Spleen (tissue), 11 donors: Measurements from ENCODE around the gene TMEM181. TPM values are rescaled to one million over a fixed set of nuclear protein-coding genes. Genes with fewer than 3 reads are reported as not detected.
"Not testable (repeated sequence)": the region's sequence is repeated elsewhere in the genome, so short reads cannot be mapped to it uniquely, and the experiment has no call there.

ENCODE experiments used
- DNase-seq: peaks from one replicate; pipeline ENCODE4 v3.0.0-alpha.2; 2020
- H3K27ac ChIP-seq, 8 donors: fragments of 200-600 bp; sonication (generic) in 7 of 8; 1 replicate in 4 of 8; 2 replicates in 4 of 8; pipeline versions ENCODE4 v1.5.0 to v1.8.0; 2016 to 2021; ENCODE audit warnings: inconsistent platforms in 4 of 8, mild to moderate bottlenecking in 4 of 8, moderate library complexity in 1 of 8
- H3K27me3 ChIP-seq, 7 donors: fragments of 200-600 bp; sonication (generic) in 6 of 7; replicated peaks in 1 of 7; 1 replicate in 4 of 7; 2 replicates in 3 of 7; pipeline versions ENCODE4 v1.5.0 to v1.8.0; 2016 to 2021; ENCODE audit warnings: inconsistent platforms in 3 of 7, mild to moderate bottlenecking in 1 of 7
- H3K36me3 ChIP-seq, 6 donors: fragments of 200-600 bp; sonication (generic) in 5 of 6; 1 replicate in 4 of 6; 2 replicates in 2 of 6; pipeline versions ENCODE4 v1.5.0 to v1.8.0; 2016 to 2021; ENCODE audit warnings: inconsistent platforms in 2 of 6
- H3K4me1 ChIP-seq, 6 donors: fragments of 200-600 bp; sonication (generic) in 5 of 6; 1 replicate in 3 of 6; 2 replicates in 3 of 6; pipeline versions ENCODE4 v1.5.0 to v1.8.0; 2016 to 2021; ENCODE audit warnings: inconsistent platforms in 3 of 6
- H3K4me3 ChIP-seq, 8 donors: fragments of 200-600 bp; sonication (generic) in 7 of 8; 1 replicate in 4 of 8; 2 replicates in 4 of 8; pipeline versions ENCODE4 v1.5.0 to v1.8.0; 2016 to 2021; ENCODE audit warnings: inconsistent platforms in 4 of 8, mild to moderate bottlenecking in 4 of 8, moderate library complexity in 2 of 8
- H3K9me3 ChIP-seq, 8 donors: fragments of 200-600 bp; sonication (generic) in 7 of 8; 1 replicate in 4 of 8; 2 replicates in 4 of 8; pipeline versions ENCODE4 v1.5.0 to v1.8.0; 2016 to 2021; ENCODE audit warnings: inconsistent platforms in 4 of 8
- CTCF ChIP-seq, 11 experiments: fragments of 200-600 bp in 7 of 11; fragments of 450-650 bp in 4 of 11; sonication (generic) in 4 of 11; IDR thresholded peaks in 8 of 11; conservative IDR thresholded peaks in 3 of 11; 1 replicate in 7 of 11; 2 replicates in 4 of 11; pipeline versions ENCODE4 v1.4.0 to v1.8.0; 2016 to 2021; ENCODE audit warnings: antibody characterized with exemption in 11 of 11, inconsistent platforms in 4 of 11, mild to moderate bottlenecking in 1 of 11
- POLR2A ChIP-seq, 3 donors: fragments of 450-650 bp; IDR thresholded peaks; one replicate each; pipeline ENCODE4 v1.5.1; 2017; ENCODE audit warnings: antibody characterized with exemption in 3 of 3, mild to moderate bottlenecking in 1 of 3
- POLR2AphosphoS5 ChIP-seq, 3 donors: sonication (generic); formaldehyde crosslinking; IDR thresholded peaks; one replicate each; pipeline ENCODE4 v1.5.1; 2017; ENCODE audit warnings: antibody characterized with exemption in 3 of 3
- WGBS, 5 donors: extraction: QIAGEN DNeasy Blood & Tissue Kit in 3 of 5; methylation state at CpG; one replicate each; pipeline versions ENCODE4 v1.1.5 to v1.1.7; 2013 to 2018; 5-methylcytosine and 5-hydroxymethylcytosine counted together
- intact Hi-C: fragments of 100-400 bp; cut with DNase I; formaldehyde crosslinking; loops from one replicate; pipeline ENCODE4 v1.15.0; 2023; ENCODE audit warnings: low total_unique reads
- polyA plus RNA-seq, 3 donors: library from polyadenylated mRNA; stranded (reverse); fragments of 200-250 nt; gene quantifications; one replicate each; pipeline ENCODE4 v1.2.1, GENCODE V29; 2013
- total RNA-seq, 7 donors: library from RNA; depleted of rRNA in 3 of 7; stranded (reverse); fragments of >200 nt in 3 of 7; fragmentation: NEBNext Ultra II Directional in 4 of 7; extraction: Animal tissue kit (Norgen Biotek cat#: 25700) in 4 of 7; gene quantifications; one replicate each; pipeline versions ENCODE4 v1.1.0 to v1.2.1, GENCODE V29; 2016 to 2021
- donor health status: healthy with polysubstance abuse.
- donor health status: DM: no; HTN: no; CAD: no; lungs with moderate emphysema.
- donor health status: DM: no; HTN: no; CAD: no.
- donor health status: Bipolar disorder and iron deficiency.
- donor health status: healthy.
- donor health status: DM: no; HTN: no; CAD: no.
- donor health status: DM: yes; HTN: yes; CAD: no.

TMEM181 gene
- total and polyA plus RNA-seq, 10 donors = 7.0 to 39.4 (median 23.6) TPM

- peaks cover 1 to 100% (median 52%) of the 10 kb centered on the region in 6 donors for H3K36me3 ChIP-seq
- intact Hi-C loops = no loop called here
- WGBS, 5 donors = 52 to 65% (median 54%) methylated on average over 19 of the region's 19 CpGs
These were observed 72.0 kb downstream of the TMEM181 start for GRCh38 chr6:158631678-158632537.

GRCh38 chr6:158632538-158633119, 72.7 kb downstream of the TMEM181 start:
- intact Hi-C loops, H3K9me3 ChIP-seq, H3K27me3 ChIP-seq, H3K4me3 ChIP-seq, DNase-seq: not testable (repeated sequence)
- Histone ChIP-seq H3K4me1 (peaks cover 0 to 42% (median 15%) of the 10 kb centered on the region in 6 donors), H3K27ac (peak overlapping the region; percentile 12 to 75 (median 58)), H3K36me3 (peaks cover 6 to 100% (median 56%) of the 10 kb centered on the region in 6 donors)
- WGBS, 5 donors = 91 to 99% (median 94%) methylated on average over 3 of the region's 3 CpGs

More at GRCh38 chr6:158631678-158632537, 72.0 kb downstream of the TMEM181 start:
- TF ChIP-seq CTCF (IDR thresholded peaks at IDR 0.05 in 8 of 11, conservative IDR thresholded peaks at IDR 0.05 in 3 of 11) (no peak), POLR2A (IDR thresholded peaks at IDR 0.05) (no peak), POLR2AphosphoS5 (IDR thresholded peaks at IDR 0.05) (peak; percentile 60 to 70 (median 64))
- DNase-seq = no peak
- no peaks in the 10 kb centered on the region for H3K27me3 ChIP-seq
- H3K27ac ChIP-seq = peak overlapping the region in 7 of 8 donors; percentile 23 to 75 (median 61)
- H3K4me3 ChIP-seq = no peak overlapping the region
- peaks cover 0 to 41% (median 15%) of the 10 kb centered on the region in 6 donors for H3K4me1 ChIP-seq
- H3K9me3 ChIP-seq = no peaks in the 10 kb centered on the region

DNA sequence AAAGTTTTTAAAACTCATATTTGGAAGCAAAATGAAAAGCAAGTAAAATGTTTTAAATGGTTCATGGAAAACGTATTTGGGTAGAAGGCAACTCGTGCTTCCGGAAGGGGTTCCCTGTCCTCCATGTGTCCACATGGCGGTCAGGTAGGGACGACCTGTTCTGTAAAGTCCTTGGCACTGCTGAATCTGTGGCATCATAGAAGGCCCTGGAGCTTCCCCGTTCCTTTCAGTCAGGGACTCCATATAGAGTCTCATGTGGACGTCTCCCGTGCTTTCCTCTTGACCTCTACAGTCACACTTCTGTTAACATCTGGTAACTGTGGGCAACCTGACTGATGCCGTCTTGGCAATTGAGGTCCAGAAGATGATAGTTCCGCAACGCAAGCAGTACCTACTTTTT, 73.2 kb downstream of the TMEM181 start:
- intact Hi-C loops = no loop called here
- peaks cover 0 to 42% (median 15%) of the 10 kb centered on the region in 6 donors for H3K4me1 ChIP-seq
- H3K27me3 ChIP-seq = no peaks in the 10 kb centered on the region
- peak overlapping the region in 3 of 8 donors; percentile 12 to 75 (median 36) for H3K27ac ChIP-seq
- DNase-seq = no peak
- no peaks in the 10 kb centered on the region for H3K9me3 ChIP-seq
- no peak overlapping the region for H3K4me3 ChIP-seq
- TF ChIP-seq CTCF (IDR thresholded peaks at IDR 0.05 in 8 of 11, conservative IDR thresholded peaks at IDR 0.05 in 3 of 11) (no peak), POLR2AphosphoS5 (IDR thresholded peaks at IDR 0.05) (peak in 1 of 3 donors; percentile 24), POLR2A (IDR thresholded peaks at IDR 0.05) (no peak)
- 87 to 97% (median 96%) methylated on average over 11 of the region's 11 CpGs for WGBS, 5 donors
- H3K36me3 ChIP-seq = peaks cover 6 to 100% (median 56%) of the 10 kb centered on the region in 6 donors

GRCh38 chr6:158634695-158635426, 75.0 kb downstream of the TMEM181 start:
- H3K4me1 ChIP-seq = peaks cover 0 to 59% (median 25%) of the 10 kb centered on the region in 6 donors
- intact Hi-C loops = no loop called here
- no peaks in the 10 kb centered on the region for H3K9me3 ChIP-seq
- H3K36me3 ChIP-seq = peaks cover 6 to 95% (median 58%) of the 10 kb centered on the region in 6 donors
- no peak for DNase-seq
- WGBS, 5 donors = 71 to 81% (median 74%) methylated on average over 6 of the region's 6 CpGs
- no peaks in the 10 kb centered on the region for H3K27me3 ChIP-seq
- H3K4me3 ChIP-seq = no peak overlapping the region
- no peak for TF ChIP-seq POLR2A (IDR thresholded peaks at IDR 0.05)
- no peak for TF ChIP-seq POLR2AphosphoS5 (IDR thresholded peaks at IDR 0.05)
- no peak for TF ChIP-seq CTCF (IDR thresholded peaks at IDR 0.05 in 8 of 11, conservative IDR thresholded peaks at IDR 0.05 in 3 of 11)
- peak overlapping the region in 4 of 8 donors; percentile 16 to 58 (median 41) for H3K27ac ChIP-seq
